Spinal cord (tissue), 10 donors: ENCODE measurements around the gene DZANK1. TPM values are rescaled to one million over a fixed set of nuclear protein-coding genes. Genes with fewer than 3 reads are reported as not detected.

Experiments
- DNase-seq, 6 donors: peaks; one replicate each; pipeline versions ENCODE4 v3.0.0 to v3.0.0-alpha.2; 2013 to 2015; ENCODE audit warnings: low spot score in 6 of 6, low read depth in 4 of 6
- H3K27ac ChIP-seq: one replicate; pipeline ENCODE4 v1.5.1; 2013; ENCODE audit warnings: low read depth, low read length, control low read depth
- H3K27me3 ChIP-seq: one replicate; pipeline ENCODE4 v1.6.1; 2013; ENCODE audit warnings: low read length; ENCODE audit not compliant: control insufficient read depth, insufficient read depth
- H3K36me3 ChIP-seq: one replicate; pipeline ENCODE4 v1.6.1; 2013; ENCODE audit warnings: low read length; ENCODE audit not compliant: control insufficient read depth, insufficient read depth
- H3K4me1 ChIP-seq: one replicate; pipeline ENCODE4 v1.6.1; 2013; ENCODE audit warnings: low read length; ENCODE audit not compliant: control insufficient read depth, insufficient read depth
- H3K4me3 ChIP-seq: one replicate; pipeline ENCODE4 v1.5.1; 2013; ENCODE audit warnings: low read depth, low read length, control low read depth
- H3K9me3 ChIP-seq: one replicate; pipeline ENCODE4 v1.6.1; 2013; ENCODE audit warnings: low read length; ENCODE audit not compliant: control insufficient read depth, insufficient read depth
- WGBS: methylation state at CpG from one replicate; pipeline ENCODE4 v1.1.5; 2013; ENCODE audit warnings: missing lambda C conversion rate; ENCODE audit not compliant: insufficient coverage; 5-methylcytosine and 5-hydroxymethylcytosine counted together
- polyA plus RNA-seq, 2 donors: library from polyadenylated mRNA; unstranded; fragments of 120-200 nt; gene quantifications; one replicate each; pipeline ENCODE4 v1.2.1, GENCODE V29; 2013; ENCODE audit not compliant: insufficient read length in 2 of 2
- total RNA-seq, 2 donors: library from RNA; depleted of rRNA in 1 of 2; stranded (reverse); fragments of 120-200 nt in 1 of 2; fragments of >200 nt in 1 of 2; gene quantifications; one replicate each; pipeline versions ENCODE4 v1.2.3 to v1.2.4, GENCODE V29; 2013 to 2014
- donor health status: healthy.

DZANK1 gene
- total and polyA plus RNA-seq, 4 donors = 3.2 to 11.1 (median 7.0) TPM

DNA sequence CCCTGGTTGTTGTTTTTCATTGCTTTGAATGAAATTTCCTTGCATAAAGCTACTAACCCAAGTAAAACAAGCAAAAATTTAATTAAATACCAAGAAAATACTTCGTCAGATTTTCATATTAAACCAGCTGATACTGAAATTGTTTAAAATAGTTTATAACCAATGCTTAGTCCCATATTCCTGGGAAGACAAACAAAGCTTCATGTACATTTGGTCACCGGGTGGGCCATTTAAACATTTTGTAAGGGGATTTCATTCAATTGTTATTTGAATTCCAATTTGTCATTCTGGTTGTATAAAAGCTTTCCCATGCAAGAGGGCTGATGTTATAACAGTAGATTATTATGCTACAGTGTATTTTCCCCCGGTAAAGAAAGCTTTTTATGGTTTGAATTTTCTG is 30.8 kb upstream of the DZANK1 start:
- H3K27me3 ChIP-seq = peaks cover 3% of the 10 kb centered on the region
- DNase-seq = no peak
- peaks cover 3% of the 10 kb centered on the region for H3K4me1 ChIP-seq
- WGBS = no CpG with 5 or more reads among the region's 3 CpGs
- H3K36me3 ChIP-seq = no peaks in the 10 kb centered on the region
- H3K9me3 ChIP-seq = no peaks in the 10 kb centered on the region
- peak overlapping the region; percentile 85 for H3K27ac ChIP-seq
- H3K4me3 ChIP-seq = peak overlapping the region; percentile 98

DNA sequence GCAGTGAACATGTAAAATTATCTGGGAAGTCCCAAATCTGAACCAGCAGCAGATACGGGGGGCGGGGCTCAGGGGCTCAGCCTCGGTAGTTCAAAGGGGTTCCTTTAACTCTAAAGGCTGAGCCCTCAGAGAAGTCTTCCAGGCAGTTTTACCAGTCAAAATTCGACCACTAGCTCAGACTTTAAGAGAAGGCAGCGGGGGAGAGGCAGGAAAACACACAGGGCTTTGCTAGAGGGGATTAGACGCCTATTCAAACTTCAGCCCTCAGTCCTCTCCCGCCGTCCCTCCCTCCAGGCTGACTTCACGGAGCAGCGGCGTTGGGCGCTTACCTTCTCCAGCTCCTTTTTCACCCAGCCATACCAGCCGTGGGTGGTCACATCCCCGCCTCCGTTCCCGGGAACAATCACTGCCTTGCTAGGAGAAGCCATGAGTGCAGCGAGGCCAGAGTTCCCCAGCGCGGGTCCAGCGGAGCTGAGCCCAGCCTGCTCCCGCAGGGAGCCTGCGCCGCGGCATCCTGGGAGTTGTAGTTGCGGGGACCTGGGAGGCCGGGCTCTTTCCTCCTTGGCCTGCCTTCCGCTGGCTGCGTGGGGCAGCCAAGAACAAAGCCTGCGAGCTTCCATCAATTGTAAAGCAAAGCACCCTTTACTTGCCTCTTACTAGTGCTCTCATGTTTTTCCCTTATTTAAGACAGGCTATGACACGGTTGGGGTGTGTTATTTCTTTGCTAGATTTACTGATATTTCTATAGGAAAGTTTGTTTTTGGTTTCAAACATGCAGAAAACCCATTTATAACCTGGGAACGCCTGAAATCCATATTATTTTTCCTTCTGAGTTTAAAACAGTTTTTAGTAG is 30.1 kb upstream of the DZANK1 start, which contains the start of gene RBBP9:
TSS of gene RBBP9 (minus strand) at position 486 of the 853 bp plus-strand sequence. CDS start at position 428, 58 bp downstream.
- WGBS = under 1% methylated on average over 27 of the region's 31 CpGs
- peaks cover 3% of the 10 kb centered on the region for H3K4me1 ChIP-seq
- H3K9me3 ChIP-seq = no peaks in the 10 kb centered on the region
- H3K27me3 ChIP-seq = peaks cover 2% of the 10 kb centered on the region
- H3K4me3 ChIP-seq = peak within 1 kb of the TSS; percentile 98
- no peaks in the 10 kb centered on the region for H3K36me3 ChIP-seq
- peak; percentile 67 to 97 (median 81) for DNase-seq
- H3K27ac ChIP-seq = peak within 1 kb of the TSS; percentile 85

DNA sequence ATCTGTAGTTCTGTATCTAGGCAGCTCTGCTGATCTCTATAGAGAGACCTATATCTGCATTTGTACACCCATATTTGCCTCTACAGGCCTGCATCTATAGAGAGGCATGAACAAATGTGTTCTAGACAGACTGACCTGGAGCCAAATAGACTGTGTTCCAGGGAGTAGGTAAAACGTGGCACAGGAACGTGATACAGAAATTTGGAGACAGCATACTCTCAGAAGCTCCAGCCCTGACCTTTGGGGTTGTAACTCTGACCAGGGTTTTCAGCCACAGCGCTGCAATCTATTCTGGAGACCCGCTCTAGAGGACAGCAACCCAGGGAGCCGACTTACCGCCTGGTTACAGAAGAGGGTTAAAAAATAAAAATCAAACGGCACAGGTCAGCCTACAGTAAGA is 29.2 kb upstream of the DZANK1 start:
- WGBS = 14% methylated on average over 3 of the region's 7 CpGs
- H3K4me3 ChIP-seq = peak overlapping the region; percentile 98

DNA sequence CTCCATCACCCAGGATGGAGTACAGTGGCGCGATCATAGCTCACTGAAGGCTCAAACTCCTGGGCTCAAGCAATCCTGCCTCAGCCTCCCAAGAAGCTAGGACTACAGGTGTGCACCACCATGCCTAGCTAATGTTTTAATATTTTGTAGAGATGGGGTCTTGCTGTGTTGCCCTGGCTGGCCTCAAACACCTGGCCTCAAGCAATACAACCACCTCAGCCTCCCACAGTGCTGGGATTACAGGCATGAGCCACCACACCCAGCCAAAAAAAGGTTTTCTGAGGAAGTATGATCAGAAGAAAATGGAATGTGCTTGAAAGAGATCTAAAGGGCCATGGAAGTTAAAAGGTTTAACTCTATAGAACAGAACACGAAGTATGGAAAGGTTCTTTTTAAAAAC is 21.5 kb upstream of the DZANK1 start:
- H3K4me1 ChIP-seq = no peaks in the 10 kb centered on the region
- peaks cover 10% of the 10 kb centered on the region for H3K36me3 ChIP-seq
- no CpG with 5 or more reads among the region's 3 CpGs for WGBS

More for the DNA sequence above, 29.2 kb upstream of the DZANK1 start:
- Histone ChIP-seq H3K4me1 (peaks cover 3% of the 10 kb centered on the region), H3K36me3 (no peaks in the 10 kb centered on the region), H3K27me3 (no peaks in the 10 kb centered on the region), H3K27ac (no peak overlapping the region), H3K9me3 (no peaks in the 10 kb centered on the region)
- peak in 2 of 6 donors; percentile 24 to 33 for DNase-seq

DNA sequence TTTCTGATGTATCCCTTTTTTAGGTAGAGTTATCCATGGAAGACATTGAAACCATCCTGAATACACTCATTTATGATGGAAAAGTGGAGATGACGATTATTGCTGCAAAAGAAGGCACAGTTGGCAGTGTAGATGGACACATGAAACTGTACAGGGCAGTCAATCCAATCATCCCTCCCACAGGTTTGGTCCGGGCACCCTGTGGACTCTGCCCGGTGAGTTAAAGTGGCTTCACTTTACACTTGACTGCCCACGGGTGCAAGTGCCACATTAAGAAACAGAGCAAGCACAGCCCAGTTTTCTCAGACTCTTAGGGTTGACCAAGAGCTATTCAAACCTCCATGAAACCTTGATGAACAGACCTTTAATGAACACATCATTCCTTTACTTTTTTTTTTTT is 14.8 kb upstream of the DZANK1 start:
- Histone ChIP-seq H3K4me3 (no peak overlapping the region), H3K36me3 (peaks cover 30% of the 10 kb centered on the region), H3K27me3 (no peaks in the 10 kb centered on the region), H3K9me3 (no peaks in the 10 kb centered on the region), H3K4me1 (no peaks in the 10 kb centered on the region), H3K27ac (no peak overlapping the region)
- 95% methylated on average over 3 of the region's 4 CpGs for WGBS
- DNase-seq = no peak

More for the DNA sequence above, 21.5 kb upstream of the DZANK1 start:
- no peak overlapping the region for H3K4me3 ChIP-seq
- H3K27ac ChIP-seq = no peak overlapping the region
- DNase-seq = no peak
- no peaks in the 10 kb centered on the region for H3K9me3 ChIP-seq
- H3K27me3 ChIP-seq = no peaks in the 10 kb centered on the region

DNA sequence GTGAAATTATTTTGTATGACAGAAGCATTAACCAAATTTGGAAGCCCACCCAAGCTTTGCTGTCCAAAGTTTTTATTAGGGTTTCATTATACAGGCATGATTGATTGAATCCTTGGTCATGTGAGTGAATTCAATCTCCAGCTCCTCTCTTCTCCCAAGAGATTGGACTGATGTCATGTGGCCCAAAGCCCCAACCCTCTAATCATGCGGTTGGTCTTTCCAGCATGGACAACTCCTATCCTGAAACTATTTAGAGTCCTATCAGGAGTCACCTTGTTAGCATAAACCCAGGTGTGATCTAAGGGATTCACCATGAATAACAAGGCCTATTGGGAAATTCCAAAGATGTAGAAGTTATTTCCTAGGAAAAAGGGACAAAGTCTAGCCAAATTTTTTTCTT is 11.0 kb upstream of the DZANK1 start:
- Histone ChIP-seq H3K27me3 (no peaks in the 10 kb centered on the region), H3K27ac (no peak overlapping the region), H3K4me3 (no peak overlapping the region), H3K4me1 (no peaks in the 10 kb centered on the region), H3K36me3 (peaks cover 32% of the 10 kb centered on the region), H3K9me3 (no peaks in the 10 kb centered on the region)
- no peak for DNase-seq
- no CpG with 5 or more reads among the region's 1 CpG for WGBS

DNA sequence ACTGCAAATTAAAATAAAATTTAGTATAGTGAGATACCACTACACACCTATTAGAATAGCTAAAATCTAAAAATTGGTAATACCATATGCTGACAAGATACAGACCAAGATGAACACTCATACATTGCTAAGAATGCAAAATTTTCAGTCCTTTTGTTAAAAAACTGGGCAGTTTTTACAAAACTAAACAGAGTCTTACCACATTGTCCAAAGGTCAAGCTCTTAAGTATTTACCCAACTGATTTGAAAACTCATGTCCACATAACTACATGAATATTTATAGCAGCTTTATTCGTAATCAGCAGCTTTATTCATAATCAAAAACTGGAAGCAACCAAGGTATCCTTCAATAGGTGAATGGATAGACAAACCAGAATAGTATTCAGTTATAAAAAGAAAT is 10.4 kb upstream of the DZANK1 start:
- no CpG with 5 or more reads among the region's 1 CpG for WGBS
- no peak overlapping the region for H3K27ac ChIP-seq
- H3K36me3 ChIP-seq = peaks cover 30% of the 10 kb centered on the region
- no peaks in the 10 kb centered on the region for H3K27me3 ChIP-seq
- no peak for DNase-seq
- H3K9me3 ChIP-seq = no peaks in the 10 kb centered on the region
- no peaks in the 10 kb centered on the region for H3K4me1 ChIP-seq
- H3K4me3 ChIP-seq = no peak overlapping the region

DNA sequence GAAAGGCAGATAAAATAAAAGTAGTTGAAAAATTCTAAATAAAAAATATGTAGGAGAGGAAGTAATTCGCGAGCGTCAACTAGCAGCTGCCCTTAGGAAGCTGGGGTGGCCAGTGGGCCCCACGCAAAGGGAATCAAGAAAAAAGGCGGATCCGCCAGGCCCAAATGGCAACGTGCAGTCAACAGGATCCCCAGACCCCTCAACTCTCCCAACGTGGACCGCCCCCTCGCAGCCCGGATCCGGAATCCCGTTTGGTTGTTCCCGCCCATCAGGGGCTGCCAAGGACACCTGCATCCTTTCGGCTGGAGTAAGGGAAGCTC is 296 bp downstream of the DZANK1 start:
- Histone ChIP-seq H3K4me3 (peak overlapping the region; percentile 82), H3K27ac (peak overlapping the region; percentile 94), H3K27me3 (no peaks in the 10 kb centered on the region), H3K36me3 (peaks cover 8% of the 10 kb centered on the region), H3K9me3 (no peaks in the 10 kb centered on the region), H3K4me1 (peaks cover 5% of the 10 kb centered on the region)
- WGBS = 0% methylated on average over 15 of the region's 15 CpGs
- DNase-seq = peak in 1 of 6 donors; percentile 73

DNA sequence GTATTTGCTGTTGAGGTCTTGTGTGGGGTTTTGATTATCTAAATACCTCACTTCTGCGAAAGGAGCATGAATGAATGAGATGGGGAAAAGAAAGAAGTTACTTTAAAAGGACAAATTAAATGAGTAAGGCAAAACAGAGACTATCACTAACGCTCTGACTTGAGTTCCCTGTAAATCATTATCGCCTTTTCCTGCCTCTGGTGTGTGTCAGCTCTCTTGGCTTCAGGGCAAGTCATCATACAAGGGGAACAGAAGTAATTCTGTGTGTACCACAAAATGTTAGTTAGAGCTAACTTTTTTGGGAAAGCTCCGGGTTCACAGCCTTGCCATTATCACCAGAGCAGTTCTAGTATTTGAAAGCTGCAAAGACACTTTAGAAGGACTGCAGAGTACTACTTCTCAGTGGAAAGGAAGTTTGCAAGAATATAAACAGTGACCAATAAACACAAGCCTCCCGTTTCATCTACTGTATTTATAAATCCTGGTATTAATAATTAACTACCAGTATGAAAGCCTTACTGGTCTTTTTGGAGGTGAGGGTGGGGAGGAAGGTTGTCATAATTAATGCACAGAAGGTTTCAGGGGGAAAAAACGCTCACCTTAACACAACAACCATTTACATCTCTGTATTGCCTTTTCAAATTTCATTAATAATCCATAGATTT is 1.2 kb downstream of the DZANK1 start:
- Histone ChIP-seq H3K36me3 (peaks cover 2% of the 10 kb centered on the region), H3K27me3 (no peaks in the 10 kb centered on the region), H3K4me1 (peaks cover 5% of the 10 kb centered on the region), H3K4me3 (no peak overlapping the region), H3K9me3 (no peaks in the 10 kb centered on the region), H3K27ac (no peak overlapping the region)
- 90% methylated on average over 2 of the region's 6 CpGs for WGBS
- no peak for DNase-seq
